ENCODE data around the gene SERPINB1.

Gene SERPINB1

GRCh38 chr6:2790588-2791449 lies 50.8 kb downstream of the SERPINB1 start:
- DNase-seq, result peak; percentile 67

- no peak for DNase-seq
These were observed 55.4 kb downstream of the SERPINB1 start for GRCh38 chr6:2786269-2786668.

GRCh38 chr6:2784930-2785329 lies 56.7 kb downstream of the SERPINB1 start:
- DNase-seq, result no peak

- no peak for DNase-seq
These were observed 57.6 kb downstream of the SERPINB1 start for GRCh38 chr6:2784061-2784460.

GRCh38 chr6:2783188-2783963 lies 58.3 kb downstream of the SERPINB1 start:
- DNase-seq, result no peak

- DNase-seq, result no peak
These were observed 58.9 kb downstream of the SERPINB1 start for GRCh38 chr6:2782825-2783187.

- DNase-seq, result no peak
These were observed 59.3 kb downstream of the SERPINB1 start for GRCh38 chr6:2782356-2782708.

Data from GF-D8 (cell line).